ENCODE data around the gene SP3.

Gene SP3

DNA sequence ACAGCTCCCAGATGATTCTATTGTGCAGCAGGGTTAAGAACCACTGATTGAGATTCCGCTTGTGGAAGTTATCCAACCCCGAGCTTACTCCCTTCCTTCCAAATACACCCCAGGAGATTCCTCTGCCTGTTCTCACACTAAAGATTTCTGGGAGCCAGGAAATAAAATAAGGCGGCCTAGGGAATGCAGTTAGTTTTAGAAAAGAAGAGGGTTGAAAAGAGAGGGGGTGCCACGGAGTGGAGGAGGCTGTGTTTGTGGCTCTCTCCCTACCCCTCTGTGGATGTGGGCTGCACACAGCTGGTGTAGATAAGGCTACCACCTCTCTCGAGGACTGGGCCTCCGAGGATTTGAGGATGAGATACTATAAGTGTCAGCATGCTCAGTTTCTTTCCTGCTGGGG lies 25.1 kb upstream of the SP3 start:
- DNase-seq (ENCODE audit: extremely low read depth, low read depth), result no peak
- H3K4me3 ChIP-seq (replicated peaks; ENCODE audit: low read depth, low read length), result no peak overlapping the region
- no peak for TF ChIP-seq CTCF (IDR thresholded peaks at IDR 0.05; ENCODE audit: low read depth, low read length, missing control alignments)

GRCh38 chr2:173989884-173990215 lies 24.7 kb upstream of the SP3 start:
- no peak overlapping the region for H3K4me3 ChIP-seq (replicated peaks; ENCODE audit: low read depth, low read length)
- TF ChIP-seq CTCF (IDR thresholded peaks at IDR 0.05; ENCODE audit: low read depth, low read length, missing control alignments), result no peak
- no peak for DNase-seq (ENCODE audit: extremely low read depth, low read depth)

- no peak overlapping the region for H3K4me3 ChIP-seq (replicated peaks; ENCODE audit: low read depth, low read length)
- no peak for DNase-seq (ENCODE audit: extremely low read depth, low read depth)
- no peak for TF ChIP-seq CTCF (IDR thresholded peaks at IDR 0.05; ENCODE audit: low read depth, low read length, missing control alignments)
These were observed 24.1 kb upstream of the SP3 start for GRCh38 chr2:173989160-173989883.

- no peak for DNase-seq (ENCODE audit: extremely low read depth, low read depth)
These were observed 21.6 kb upstream of the SP3 start for GRCh38 chr2:173986805-173987204.

DNA sequence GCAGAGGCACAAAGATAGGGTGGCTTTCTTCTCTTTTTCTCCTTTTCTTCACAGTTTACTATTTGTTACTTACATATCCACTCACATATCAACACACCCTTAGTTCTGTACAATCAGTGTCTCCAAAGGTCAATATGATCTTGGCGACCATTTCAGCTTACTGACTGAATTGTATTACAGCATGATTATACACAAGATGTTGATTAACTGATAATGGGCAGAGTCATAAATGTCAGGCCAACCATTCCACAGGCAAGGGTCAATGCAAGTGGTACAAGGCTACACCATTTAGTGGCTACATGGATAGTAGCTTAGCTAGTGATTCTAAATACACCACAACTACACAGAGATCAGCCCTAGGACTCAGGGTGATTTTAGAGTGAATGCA lies 20.4 kb upstream of the SP3 start:
- H3K4me3 ChIP-seq (replicated peaks; ENCODE audit: low read depth, low read length), result no peak overlapping the region
- TF ChIP-seq CTCF (IDR thresholded peaks at IDR 0.05; ENCODE audit: low read depth, low read length, missing control alignments), result no peak
- no peak for DNase-seq (ENCODE audit: extremely low read depth, low read depth)

More at GRCh38 chr2:173986805-173987204, 21.6 kb upstream of the SP3 start:
- no peak overlapping the region for H3K4me3 ChIP-seq (replicated peaks; ENCODE audit: low read depth, low read length)
- no peak for TF ChIP-seq CTCF (IDR thresholded peaks at IDR 0.05; ENCODE audit: low read depth, low read length, missing control alignments)

GRCh38 chr2:173984866-173985604 lies 19.9 kb upstream of the SP3 start:
- H3K4me3 ChIP-seq (replicated peaks; ENCODE audit: low read depth, low read length), result no peak overlapping the region
- TF ChIP-seq CTCF (IDR thresholded peaks at IDR 0.05; ENCODE audit: low read depth, low read length, missing control alignments), result no peak
- DNase-seq (ENCODE audit: extremely low read depth, low read depth), result no peak

Measured in HFF-Myc (cell line).